A549 (cell line): ENCODE measurements around the gene FRYL.

Source experiments
- E2F6 ChIP-seq: IDR thresholded peaks from 2 replicates; pipeline ENCODE4 v1.6.1; 2012; ENCODE audit warnings: low read depth, borderline replicate concordance
- HOXA7 ChIP-seq: fragments of 250-450 bp; sonication (Bioruptor Pico); IDR thresholded peaks from 2 replicates; pipeline ENCODE4 v1.5.0; 2020; ENCODE audit warnings: mild to moderate bottlenecking, moderate library complexity

GRCh38 chr4:48767055-48767929, 12.8 kb downstream of the FRYL start:
- TF ChIP-seq E2F6: no peak
- TF ChIP-seq HOXA7 (CRISPR knock-in tag): no peak
